ENCODE results near the gene SENP3.
A peak's percentile ranks its signal among the peaks of the same experiment; 100 is the strongest.

Gene SENP3

DNA sequence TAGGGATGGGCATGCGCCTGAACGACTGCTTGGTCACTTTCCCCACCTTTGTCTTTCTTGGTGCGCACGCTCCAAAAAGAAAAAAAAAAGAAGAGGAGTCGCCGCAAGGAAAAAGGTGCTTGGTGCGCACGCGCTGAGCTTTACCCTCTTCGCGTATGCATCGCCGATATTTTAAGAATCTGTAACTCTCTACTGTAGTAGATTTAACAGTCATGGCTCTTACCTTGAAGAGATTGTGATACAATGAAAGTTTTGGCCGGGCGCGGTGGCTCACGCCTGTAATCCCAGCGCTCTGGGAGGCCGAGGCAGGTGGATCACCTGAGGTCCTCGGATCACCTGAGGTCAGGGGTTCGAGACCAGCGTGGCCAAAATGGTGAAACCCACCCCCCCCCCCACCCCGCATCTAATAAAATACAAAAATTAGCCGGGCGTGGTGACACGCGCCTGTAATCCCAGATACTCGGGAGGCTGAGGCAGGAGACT is 53.6 kb downstream of the SENP3 start:
- POLR2A ChIA-PET: interaction anchor here (0.6 to 6.9 kb wide), 20 partner anchors 9 to 373 kb away, joined by 3 to 52 read pairs (median 6); partner anchors contain the start of genes ATP1B2, CNTROB, EFNB3 and GABARAP
- CTCF ChIA-PET: interaction anchor here (0.6 to 5.1 kb wide), 22 partner anchors 9 to 503 kb away, joined by 3 to 30 read pairs (median 5); partner anchors contain the start of genes SAT2, TP53 and WRAP53
- Histone ChIP-seq H3K27ac (ENCODE audit: extremely low read depth, low read depth, low read length) (peak overlapping the region; percentile 97), H3K36me3 (ENCODE audit: control insufficient read depth in 2 of 2, insufficient read depth in 1 of 2, low read length in 2 of 2) (peaks cover 21% of the 10 kb centered on the region in 2 experiments; a peak in 2 of 3 replicates), H3K4me3 (ENCODE audit: low read depth, low read length) (peak overlapping the region; percentile 41), H3K4me1 (ENCODE audit: control insufficient read depth, insufficient read depth, low read length) (peaks cover 22% of the 10 kb centered on the region), H3K9me3 (ENCODE audit: control insufficient read depth, insufficient read depth, low read depth, low read length) (no peaks in the 10 kb centered on the region)
- TF ChIP-seq ZEB2 (tag by site-specific recombination; IDR thresholded peaks at IDR 0.05) (peak; percentile 75; the same call in 1 of the 2 replicates), GLIS2 (tag by site-specific recombination; IDR thresholded peaks at IDR 0.05) (no peak), ZNF776 (tag by site-specific recombination; IDR thresholded peaks at IDR 0.05; ENCODE audit: borderline replicate concordance) (no peak), ZNF555 (tag by site-specific recombination; conservative IDR thresholded peaks at IDR 0.05) (no peak), ZFP41 (tag by site-specific recombination; IDR thresholded peaks at IDR 0.05; ENCODE audit: borderline replicate concordance) (no peak), SETDB1 (IDR thresholded peaks at IDR 0.05; ENCODE audit: insufficient read length, low read length) (no peak), ZNF571 (tag by site-specific recombination; IDR thresholded peaks at IDR 0.05) (no peak), ZNF335 (tag by site-specific recombination; conservative IDR thresholded peaks at IDR 0.05) (peak; percentile 86), ZBTB7A (tag by site-specific recombination; IDR thresholded peaks at IDR 0.05; ENCODE audit: low read depth) (no peak), ZNF514 (tag by site-specific recombination; IDR thresholded peaks at IDR 0.05) (no peak), ZBTB1 (tag by site-specific recombination; IDR thresholded peaks at IDR 0.05) (no peak), ZNF658 (tag by site-specific recombination; IDR thresholded peaks at IDR 0.05) (no peak), OVOL3 (tag by site-specific recombination; IDR thresholded peaks at IDR 0.05) (no peak), MZF1 (tag by site-specific recombination; IDR thresholded peaks at IDR 0.05; ENCODE audit: borderline replicate concordance) (no peak), ZBTB20 (tag by site-specific recombination; IDR thresholded peaks at IDR 0.05) (no peak), ZNF132 (tag by site-specific recombination; IDR thresholded peaks at IDR 0.05; ENCODE audit: borderline replicate concordance) (no peak), ZNF701 (tag by site-specific recombination; IDR thresholded peaks at IDR 0.05) (no peak), ZNF274 (IDR thresholded peaks at IDR 0.05; ENCODE audit: low read length) (no peak), ZNF274 (tag by site-specific recombination; IDR thresholded peaks at IDR 0.05; ENCODE audit: borderline replicate concordance) (no peak), ZFP37 (tag by site-specific recombination; IDR thresholded peaks at IDR 0.05) (no peak), ZNF501 (tag by site-specific recombination; IDR thresholded peaks at IDR 0.05) (no peak), ZNF324 (tag by site-specific recombination; IDR thresholded peaks at IDR 0.05) (no peak), ZNF10 (tag by site-specific recombination; IDR thresholded peaks at IDR 0.05) (no peak), ZNF16 (tag by site-specific recombination; IDR thresholded peaks at IDR 0.05; ENCODE audit: low read depth) (no peak), ZNF366 (tag by site-specific recombination; conservative IDR thresholded peaks at IDR 0.05) (peak; percentile 84), GLIS1 (tag by site-specific recombination; IDR thresholded peaks at IDR 0.05) (peak; percentile 3; the same call in 1 of the 2 replicates), ZNF48 (tag by site-specific recombination; IDR thresholded peaks at IDR 0.05) (no peak), ZBTB17 (tag by site-specific recombination; IDR thresholded peaks at IDR 0.05) (no peak)
- TF ChIP-seq, protein P1, sequence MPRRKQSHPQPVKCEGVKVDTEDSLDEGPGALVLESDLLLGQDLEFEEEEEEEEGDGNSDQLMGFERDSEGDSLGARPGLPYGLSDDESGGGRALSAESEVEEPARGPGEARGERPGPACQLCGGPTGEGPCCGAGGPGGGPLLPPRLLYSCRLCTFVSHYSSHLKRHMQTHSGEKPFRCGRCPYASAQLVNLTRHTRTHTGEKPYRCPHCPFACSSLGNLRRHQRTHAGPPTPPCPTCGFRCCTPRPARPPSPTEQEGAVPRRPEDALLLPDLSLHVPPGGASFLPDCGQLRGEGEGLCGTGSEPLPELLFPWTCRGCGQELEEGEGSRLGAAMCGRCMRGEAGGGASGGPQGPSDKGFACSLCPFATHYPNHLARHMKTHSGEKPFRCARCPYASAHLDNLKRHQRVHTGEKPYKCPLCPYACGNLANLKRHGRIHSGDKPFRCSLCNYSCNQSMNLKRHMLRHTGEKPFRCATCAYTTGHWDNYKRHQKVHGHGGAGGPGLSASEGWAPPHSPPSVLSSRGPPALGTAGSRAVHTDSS (tag by site-specific recombination; IDR thresholded peaks at IDR 0.05): no peak
- TF ChIP-seq, protein P2, sequence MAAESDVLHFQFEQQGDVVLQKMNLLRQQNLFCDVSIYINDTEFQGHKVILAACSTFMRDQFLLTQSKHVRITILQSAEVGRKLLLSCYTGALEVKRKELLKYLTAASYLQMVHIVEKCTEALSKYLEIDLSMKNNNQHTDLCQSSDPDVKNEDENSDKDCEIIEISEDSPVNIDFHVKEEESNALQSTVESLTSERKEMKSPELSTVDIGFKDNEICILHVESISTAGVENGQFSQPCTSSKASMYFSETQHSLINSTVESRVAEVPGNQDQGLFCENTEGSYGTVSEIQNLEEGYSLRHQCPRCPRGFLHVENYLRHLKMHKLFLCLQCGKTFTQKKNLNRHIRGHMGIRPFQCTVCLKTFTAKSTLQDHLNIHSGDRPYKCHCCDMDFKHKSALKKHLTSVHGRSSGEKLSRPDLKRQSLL (tag by site-specific recombination; IDR thresholded peaks at IDR 0.05): no peak
- TF ChIP-seq, protein P3, sequence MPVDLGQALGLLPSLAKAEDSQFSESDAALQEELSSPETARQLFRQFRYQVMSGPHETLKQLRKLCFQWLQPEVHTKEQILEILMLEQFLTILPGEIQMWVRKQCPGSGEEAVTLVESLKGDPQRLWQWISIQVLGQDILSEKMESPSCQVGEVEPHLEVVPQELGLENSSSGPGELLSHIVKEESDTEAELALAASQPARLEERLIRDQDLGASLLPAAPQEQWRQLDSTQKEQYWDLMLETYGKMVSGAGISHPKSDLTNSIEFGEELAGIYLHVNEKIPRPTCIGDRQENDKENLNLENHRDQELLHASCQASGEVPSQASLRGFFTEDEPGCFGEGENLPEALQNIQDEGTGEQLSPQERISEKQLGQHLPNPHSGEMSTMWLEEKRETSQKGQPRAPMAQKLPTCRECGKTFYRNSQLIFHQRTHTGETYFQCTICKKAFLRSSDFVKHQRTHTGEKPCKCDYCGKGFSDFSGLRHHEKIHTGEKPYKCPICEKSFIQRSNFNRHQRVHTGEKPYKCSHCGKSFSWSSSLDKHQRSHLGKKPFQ (tag by site-specific recombination; IDR thresholded peaks at IDR 0.05): no peak
- TF ChIP-seq, protein P4, sequence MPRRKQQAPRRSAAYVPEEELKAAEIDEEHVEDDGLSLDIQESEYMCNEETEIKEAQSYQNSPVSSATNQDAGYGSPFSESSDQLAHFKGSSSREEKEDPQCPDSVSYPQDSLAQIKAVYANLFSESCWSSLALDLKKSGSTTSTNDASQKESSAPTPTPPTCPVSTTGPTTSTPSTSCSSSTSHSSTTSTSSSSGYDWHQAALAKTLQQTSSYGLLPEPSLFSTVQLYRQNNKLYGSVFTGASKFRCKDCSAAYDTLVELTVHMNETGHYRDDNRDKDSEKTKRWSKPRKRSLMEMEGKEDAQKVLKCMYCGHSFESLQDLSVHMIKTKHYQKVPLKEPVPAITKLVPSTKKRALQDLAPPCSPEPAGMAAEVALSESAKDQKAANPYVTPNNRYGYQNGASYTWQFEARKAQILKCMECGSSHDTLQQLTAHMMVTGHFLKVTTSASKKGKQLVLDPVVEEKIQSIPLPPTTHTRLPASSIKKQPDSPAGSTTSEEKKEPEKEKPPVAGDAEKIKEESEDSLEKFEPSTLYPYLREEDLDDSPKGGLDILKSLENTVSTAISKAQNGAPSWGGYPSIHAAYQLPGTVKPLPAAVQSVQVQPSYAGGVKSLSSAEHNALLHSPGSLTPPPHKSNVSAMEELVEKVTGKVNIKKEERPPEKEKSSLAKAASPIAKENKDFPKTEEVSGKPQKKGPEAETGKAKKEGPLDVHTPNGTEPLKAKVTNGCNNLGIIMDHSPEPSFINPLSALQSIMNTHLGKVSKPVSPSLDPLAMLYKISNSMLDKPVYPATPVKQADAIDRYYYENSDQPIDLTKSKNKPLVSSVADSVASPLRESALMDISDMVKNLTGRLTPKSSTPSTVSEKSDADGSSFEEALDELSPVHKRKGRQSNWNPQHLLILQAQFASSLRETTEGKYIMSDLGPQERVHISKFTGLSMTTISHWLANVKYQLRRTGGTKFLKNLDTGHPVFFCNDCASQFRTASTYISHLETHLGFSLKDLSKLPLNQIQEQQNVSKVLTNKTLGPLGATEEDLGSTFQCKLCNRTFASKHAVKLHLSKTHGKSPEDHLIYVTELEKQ (tag by site-specific recombination; IDR thresholded peaks at IDR 0.05; ENCODE audit: borderline replicate concordance): no peak
- TF ChIP-seq, protein P5, sequence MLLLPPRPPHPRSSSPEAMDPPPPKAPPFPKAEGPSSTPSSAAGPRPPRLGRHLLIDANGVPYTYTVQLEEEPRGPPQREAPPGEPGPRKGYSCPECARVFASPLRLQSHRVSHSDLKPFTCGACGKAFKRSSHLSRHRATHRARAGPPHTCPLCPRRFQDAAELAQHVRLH (tag by site-specific recombination; IDR thresholded peaks at IDR 0.05): 0 out of 2 replicates have a peak, but pooled peaks have one; percentile 13

All from HEK293 (cell line).